ENCODE measurements around the gene TINAGL1. TPM values are rescaled to one million over a fixed set of nuclear protein-coding genes. Genes with fewer than 3 reads are reported as not detected.

TINAGL1 gene
- total and polyA plus RNA-seq, 10 of the 15 experiments (the other 5 are each of a cell fraction or from before 2014, with no cell fraction given): 0.20 to 0.49 (median 0.23) TPM; not detected in 7

- 0 out of 3 replicates have a peak, but pooled peaks have one; percentile 12 for ATAC-seq
- no peaks in the 10 kb centered on the region; the same call in none of the 2 replicates for H3K4me1 ChIP-seq (ENCODE audit: control insufficient read depth, insufficient read depth, low read length)
- SMC1A ChIA-PET (ENCODE audit: uncharacterized antibody, unreplicated experiment): no interaction called here
- 28% methylated on average over 5 of the region's 5 CpGs for WGBS (ENCODE audit: insufficient coverage, insufficient replicate concordance, low lambda C conversion rate, missing lambda C conversion rate)
- CTCF ChIA-PET: interaction anchor here (0.7 to 1.0 kb wide), 3 partner anchors 75 to 165 kb away, joined by 3 to 4 read pairs (median 4); no protein-coding TSS in a partner anchor
- TF ChIP-seq, protein P1, sequence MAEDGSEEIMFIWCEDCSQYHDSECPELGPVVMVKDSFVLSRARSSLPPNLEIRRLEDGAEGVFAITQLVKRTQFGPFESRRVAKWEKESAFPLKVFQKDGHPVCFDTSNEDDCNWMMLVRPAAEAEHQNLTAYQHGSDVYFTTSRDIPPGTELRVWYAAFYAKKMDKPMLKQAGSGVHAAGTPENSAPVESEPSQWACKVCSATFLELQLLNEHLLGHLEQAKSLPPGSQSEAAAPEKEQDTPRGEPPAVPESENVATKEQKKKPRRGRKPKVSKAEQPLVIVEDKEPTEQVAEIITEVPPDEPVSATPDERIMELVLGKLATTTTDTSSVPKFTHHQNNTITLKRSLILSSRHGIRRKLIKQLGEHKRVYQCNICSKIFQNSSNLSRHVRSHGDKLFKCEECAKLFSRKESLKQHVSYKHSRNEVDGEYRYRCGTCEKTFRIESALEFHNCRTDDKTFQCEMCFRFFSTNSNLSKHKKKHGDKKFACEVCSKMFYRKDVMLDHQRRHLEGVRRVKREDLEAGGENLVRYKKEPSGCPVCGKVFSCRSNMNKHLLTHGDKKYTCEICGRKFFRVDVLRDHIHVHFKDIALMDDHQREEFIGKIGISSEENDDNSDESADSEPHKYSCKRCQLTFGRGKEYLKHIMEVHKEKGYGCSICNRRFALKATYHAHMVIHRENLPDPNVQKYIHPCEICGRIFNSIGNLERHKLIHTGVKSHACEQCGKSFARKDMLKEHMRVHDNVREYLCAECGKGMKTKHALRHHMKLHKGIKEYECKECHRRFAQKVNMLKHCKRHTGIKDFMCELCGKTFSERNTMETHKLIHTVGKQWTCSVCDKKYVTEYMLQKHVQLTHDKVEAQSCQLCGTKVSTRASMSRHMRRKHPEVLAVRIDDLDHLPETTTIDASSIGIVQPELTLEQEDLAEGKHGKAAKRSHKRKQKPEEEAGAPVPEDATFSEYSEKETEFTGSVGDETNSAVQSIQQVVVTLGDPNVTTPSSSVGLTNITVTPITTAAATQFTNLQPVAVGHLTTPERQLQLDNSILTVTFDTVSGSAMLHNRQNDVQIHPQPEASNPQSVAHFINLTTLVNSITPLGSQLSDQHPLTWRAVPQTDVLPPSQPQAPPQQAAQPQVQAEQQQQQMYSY (CRISPR knock-in tag; IDR thresholded peaks at IDR 0.05): no peak
- TF ChIP-seq BHLHE40 (IDR thresholded peaks at IDR 0.05; ENCODE audit: borderline replicate concordance in 1 of 2, low read depth in 2 of 2, low read length in 1 of 2): 0 out of 4 replicates have a peak, but pooled peaks of 1 of the 2 experiments have one; percentile 21
- POLR2A ChIA-PET: interaction anchor here (0.6 kb wide), 1 partner anchor 14 kb away, joined by 3 read pairs; no protein-coding TSS in a partner anchor
- peaks cover 14 to 19% of the 10 kb centered on the region in 2 experiments; a peak in 3 of 4 replicates for H3K36me3 ChIP-seq (ENCODE audit: control insufficient read depth in 2 of 2, insufficient read depth in 2 of 2, low read length in 1 of 2)
- in situ Hi-C loops (cut with MboI): no loop called here
- no peaks in the 10 kb centered on the region for H3K9me3 ChIP-seq (replicated peaks; ENCODE audit: control insufficient read depth, insufficient read depth, low read length)
- BruUV-seq (replicated peaks): no TSS peak
- RAD21 ChIA-PET (ENCODE audit: unreplicated experiment): no interaction called here
- H3K79me2 ChIP-seq (ENCODE audit: control insufficient read depth, insufficient read depth, low read length): no peaks in the 10 kb centered on the region
- FAIRE-seq: no peak
- no peak overlapping the region for H3K4me2 ChIP-seq (ENCODE audit: control insufficient read depth, insufficient read depth)
- no peak overlapping the region for H3K4me3 ChIP-seq
- no peak overlapping the region for H3K9ac ChIP-seq (ENCODE audit: control insufficient read depth, insufficient read depth, low read length)
- H4K20me1 ChIP-seq (ENCODE audit: control insufficient read depth, insufficient read depth): no peaks in the 10 kb centered on the region
- intact Hi-C loops (cut with micrococcal nuclease; ENCODE audit: unreplicated experiment): no loop called here
- no peak overlapping the region for H2AFZ ChIP-seq (ENCODE audit: control insufficient read depth, low read depth, low read length)
- no peak for DNase-seq (ENCODE audit: low read depth, low spot score)
- no peaks in the 10 kb centered on the region for H3K27me3 ChIP-seq (replicated peaks in 1 of 2; ENCODE audit: control insufficient read depth in 2 of 2, insufficient read depth in 2 of 2, low read length in 1 of 2)
- H3K27ac ChIP-seq (ENCODE audit: control insufficient read depth, insufficient read depth): no peak overlapping the region
Observed at GRCh38 chr1:31624309-31624708, 48.0 kb downstream of the TINAGL1 start.

Data from GM12878 (cell line).